WTC11 (cell line): ENCODE measurements around the gene CTDSP2. TPM values are rescaled to one million over a fixed set of nuclear protein-coding genes. Genes with fewer than 3 reads are reported as not detected.

Experiments
- ATAC-seq: fragments of 200-7000 bp; cut with Tn5 transposase; 2 replicates; pipeline ENCODE4 v1.10.0; 2021; ENCODE audit warnings: mild to moderate bottlenecking, moderate library complexity
- CTCF ChIA-PET: fragments of 300-600 bp; sonication (Branson Sonifier 250); formaldehyde crosslinking; loops from one replicate; lab custom pipeline; 2021; ENCODE audit warnings: antibody characterized with exemption; lab: Charles Lee
- POLR2A ChIA-PET: fragments of 350-600 bp; sonication (Branson Sonifier 250); formaldehyde crosslinking; loops from one replicate; lab custom pipeline; 2021; ENCODE audit warnings: antibody characterized with exemption; lab: Charles Lee
- DNase-seq: peaks from one replicate; pipeline ENCODE4 v3.0.0; 2021; ENCODE audit warnings: low spot score
- H3K27ac Mint-ChIP-seq: 2 replicates; pipeline ENCODE4 v1.8.0; 2021; ENCODE audit warnings: mixed read lengths
- H3K27me3 Mint-ChIP-seq: 2 replicates; pipeline ENCODE4 v1.8.0; 2021; ENCODE audit warnings: low read depth, mild to moderate bottlenecking, moderate library complexity, mixed read lengths
- H3K36me3 Mint-ChIP-seq: 2 replicates; pipeline ENCODE4 v1.8.0; 2021; ENCODE audit warnings: mixed read lengths
- H3K4me1 Mint-ChIP-seq: 2 replicates; pipeline ENCODE4 v1.8.0; 2022; ENCODE audit warnings: mixed read lengths
- H3K4me3 Mint-ChIP-seq: 2 replicates; pipeline ENCODE4 v1.8.0; 2021; ENCODE audit warnings: mild to moderate bottlenecking, moderate library complexity, mixed read lengths
- H3K9me3 Mint-ChIP-seq: 2 replicates; pipeline ENCODE4 v1.8.0; 2021; ENCODE audit warnings: mixed read lengths
- E2F4 ChIP-seq: sonication (generic); formaldehyde crosslinking; IDR thresholded peaks from 2 replicates; pipeline ENCODE4 v1.8.1; 2022; ENCODE audit warnings: low read depth, mild to moderate bottlenecking, moderate library complexity, missing genetic modification reagents, borderline replicate concordance
- GTF2I ChIP-seq: fragments of 250-450 bp; sonication (Bioruptor Pico); conservative IDR thresholded peaks from 2 replicates; pipeline ENCODE4 v1.4.0; 2021; ENCODE audit warnings: mild to moderate bottlenecking
- JAZF1 ChIP-seq: fragments of 250-450 bp; sonication (Bioruptor Pico); IDR thresholded peaks from 2 replicates; pipeline ENCODE4 v1.9.0; 2021; ENCODE audit warnings: moderate library complexity, mild to moderate bottlenecking, inconsistent platforms
- JUN ChIP-seq: sonication (generic); formaldehyde crosslinking; IDR thresholded peaks from 2 replicates; pipeline ENCODE4 v1.8.0; 2023; ENCODE audit warnings: mild to moderate bottlenecking, missing genetic modification reagents
- PRRX2 ChIP-seq: fragments of 250-450 bp; sonication (Bioruptor Pico); IDR thresholded peaks from 2 replicates; pipeline ENCODE4 v1.8.0; 2021; ENCODE audit warnings: mild to moderate bottlenecking
- SMAD4 ChIP-seq: sonication (generic); formaldehyde crosslinking; IDR thresholded peaks from 2 replicates; pipeline ENCODE4 v1.8.0; 2022; ENCODE audit warnings: mild to moderate bottlenecking, missing genetic modification reagents
- TEAD4 ChIP-seq: sonication (generic); formaldehyde crosslinking; IDR thresholded peaks from 2 replicates; pipeline ENCODE4 v1.8.0; 2022; ENCODE audit warnings: mild to moderate bottlenecking, missing genetic modification reagents
- ZNF138 ChIP-seq: sonication (generic); formaldehyde crosslinking; conservative IDR thresholded peaks from 2 replicates; pipeline ENCODE4 v1.8.1; 2022; ENCODE audit warnings: mild to moderate bottlenecking, moderate library complexity, missing genetic modification reagents
- ZNF232 ChIP-seq: sonication (generic); formaldehyde crosslinking; IDR thresholded peaks from 2 replicates; pipeline ENCODE4 v1.8.0; 2022; ENCODE audit warnings: mild to moderate bottlenecking, missing genetic modification reagents
- ZNF317 ChIP-seq: sonication (generic); formaldehyde crosslinking; IDR thresholded peaks from 2 replicates; pipeline ENCODE4 v1.8.1; 2023; ENCODE audit warnings: low read depth, mild to moderate bottlenecking, moderate library complexity, missing genetic modification reagents, borderline replicate concordance
- ZNF512 ChIP-seq: sonication (generic); formaldehyde crosslinking; IDR thresholded peaks from 2 replicates; pipeline ENCODE4 v1.8.1; 2022; ENCODE audit warnings: missing genetic modification reagents, borderline replicate concordance
- ZNF671 ChIP-seq: fragments of 250-450 bp; sonication (Bioruptor Pico); IDR thresholded peaks from 2 replicates; pipeline ENCODE4 v1.8.0; 2021; ENCODE audit warnings: mild to moderate bottlenecking
- total RNA-seq: library from RNA; stranded (reverse); gene quantifications from 3 replicates; pipeline ENCODE4 v1.2.3, GENCODE V29; 2021
- TF ChIP-seq, protein P1 (sequence below): sonication (generic); formaldehyde crosslinking; IDR thresholded peaks from 2 replicates; pipeline ENCODE4 v1.8.1; 2023; ENCODE audit warnings: mild to moderate bottlenecking, missing genetic modification reagents, moderate library complexity
- TF ChIP-seq, protein P2 (sequence below): sonication (generic); formaldehyde crosslinking; IDR thresholded peaks from 2 replicates; pipeline ENCODE4 v1.8.0; 2022; ENCODE audit warnings: mild to moderate bottlenecking, missing genetic modification reagents
- TF ChIP-seq, protein P3 (sequence below): fragments of 250-450 bp; sonication (Bioruptor Pico); IDR thresholded peaks from 2 replicates; pipeline ENCODE4 v1.9.0; 2021; ENCODE audit warnings: moderate library complexity, mild to moderate bottlenecking, inconsistent platforms, borderline replicate concordance
- TF ChIP-seq, protein P4 (sequence below): fragments of 250-450 bp; sonication (Bioruptor Pico); conservative IDR thresholded peaks from 2 replicates; pipeline ENCODE4 v1.9.0; 2021; ENCODE audit warnings: mild to moderate bottlenecking
- TF ChIP-seq, protein P5 (sequence below): sonication (generic); formaldehyde crosslinking; IDR thresholded peaks from 2 replicates; pipeline ENCODE4 v1.8.0; 2022; ENCODE audit warnings: mild to moderate bottlenecking, missing genetic modification reagents

Gene CTDSP2
- total RNA-seq, 1 experiment from 2014 or later, result 122 TPM

DNA sequence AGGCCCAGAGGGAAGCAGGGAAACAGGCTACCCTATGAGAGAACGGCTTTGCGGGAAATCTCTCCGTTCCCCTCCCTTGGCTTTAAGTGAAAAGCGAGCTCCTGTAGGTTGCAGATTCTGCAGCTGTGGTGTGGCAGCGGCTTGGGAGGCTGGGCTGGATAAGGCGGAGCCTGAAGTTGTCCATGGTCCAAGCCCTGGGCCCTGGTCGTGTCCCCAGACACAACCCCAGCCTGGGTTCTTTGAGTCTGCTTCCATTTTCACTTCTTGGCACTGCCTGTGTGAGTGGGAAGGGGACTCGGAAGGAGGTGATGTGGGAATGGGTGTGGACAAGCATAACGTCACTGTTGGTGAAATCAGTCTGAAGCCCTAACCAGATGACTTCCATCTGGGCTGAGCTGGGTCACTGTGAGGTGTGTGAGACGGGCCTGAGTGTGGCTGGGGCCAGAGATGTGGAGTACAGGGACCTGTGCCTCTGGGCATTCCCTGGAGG, 43.0 kb upstream of the CTDSP2 start:
- H3K4me1 Mint-ChIP-seq, result peaks cover 37% of the 10 kb centered on the region
- no peaks in the 10 kb centered on the region for H3K36me3 Mint-ChIP-seq
- H3K9me3 Mint-ChIP-seq, result no peaks in the 10 kb centered on the region
- no peak overlapping the region for H3K4me3 Mint-ChIP-seq
- ChIA-PET CTCF (interaction anchor here (0.6 to 2.9 kb wide), 12 partner anchors 9 to 86 kb away, joined by 3 to 17 read pairs (median 8); no protein-coding TSS in a partner anchor), POLR2A (interaction anchor here (0.6 to 2.9 kb wide), 3 partner anchors 43 to 57 kb away, joined by 4 to 11 read pairs (median 9); partner anchors contain the start of gene CTDSP2)
- no peaks in the 10 kb centered on the region; the same call in none of the 2 replicates for H3K27me3 Mint-ChIP-seq
- DNase-seq, result no peak
- TF ChIP-seq ZNF317 (CRISPR knock-in tag) (no peak), ZNF232 (CRISPR knock-in tag) (no peak), PRRX2 (CRISPR knock-in tag) (no peak), ZNF512 (no peak), TEAD4 (no peak), GTF2I (no peak), ZNF138 (CRISPR knock-in tag) (no peak), SMAD4 (CRISPR knock-in tag) (no peak), E2F4 (CRISPR knock-in tag) (no peak), ZNF671 (CRISPR knock-in tag) (no peak), JUN (CRISPR knock-in tag) (no peak), JAZF1 (CRISPR knock-in tag) (no peak)
- TF ChIP-seq, protein P1, sequence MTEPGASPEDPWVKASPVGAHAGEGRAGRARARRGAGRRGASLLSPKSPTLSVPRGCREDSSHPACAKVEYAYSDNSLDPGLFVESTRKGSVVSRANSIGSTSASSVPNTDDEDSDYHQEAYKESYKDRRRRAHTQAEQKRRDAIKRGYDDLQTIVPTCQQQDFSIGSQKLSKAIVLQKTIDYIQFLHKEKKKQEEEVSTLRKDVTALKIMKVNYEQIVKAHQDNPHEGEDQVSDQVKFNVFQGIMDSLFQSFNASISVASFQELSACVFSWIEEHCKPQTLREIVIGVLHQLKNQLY (CRISPR knock-in tag), result no peak
- TF ChIP-seq, protein P2, sequence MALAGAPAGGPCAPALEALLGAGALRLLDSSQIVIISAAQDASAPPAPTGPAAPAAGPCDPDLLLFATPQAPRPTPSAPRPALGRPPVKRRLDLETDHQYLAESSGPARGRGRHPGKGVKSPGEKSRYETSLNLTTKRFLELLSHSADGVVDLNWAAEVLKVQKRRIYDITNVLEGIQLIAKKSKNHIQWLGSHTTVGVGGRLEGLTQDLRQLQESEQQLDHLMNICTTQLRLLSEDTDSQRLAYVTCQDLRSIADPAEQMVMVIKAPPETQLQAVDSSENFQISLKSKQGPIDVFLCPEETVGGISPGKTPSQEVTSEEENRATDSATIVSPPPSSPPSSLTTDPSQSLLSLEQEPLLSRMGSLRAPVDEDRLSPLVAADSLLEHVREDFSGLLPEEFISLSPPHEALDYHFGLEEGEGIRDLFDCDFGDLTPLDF (CRISPR knock-in tag), result no peak
- TF ChIP-seq, protein P3, sequence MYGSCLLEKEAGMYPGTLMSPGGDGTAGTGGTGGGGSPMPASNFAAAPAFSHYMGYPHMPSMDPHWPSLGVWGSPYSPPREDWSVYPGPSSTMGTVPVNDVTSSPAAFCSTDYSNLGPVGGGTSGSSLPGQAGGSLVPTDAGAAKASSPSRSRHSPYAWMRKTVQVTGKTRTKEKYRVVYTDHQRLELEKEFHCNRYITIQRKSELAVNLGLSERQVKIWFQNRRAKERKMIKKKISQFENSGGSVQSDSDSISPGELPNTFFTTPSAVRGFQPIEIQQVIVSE (CRISPR knock-in tag), result no peak
- TF ChIP-seq, protein P4, sequence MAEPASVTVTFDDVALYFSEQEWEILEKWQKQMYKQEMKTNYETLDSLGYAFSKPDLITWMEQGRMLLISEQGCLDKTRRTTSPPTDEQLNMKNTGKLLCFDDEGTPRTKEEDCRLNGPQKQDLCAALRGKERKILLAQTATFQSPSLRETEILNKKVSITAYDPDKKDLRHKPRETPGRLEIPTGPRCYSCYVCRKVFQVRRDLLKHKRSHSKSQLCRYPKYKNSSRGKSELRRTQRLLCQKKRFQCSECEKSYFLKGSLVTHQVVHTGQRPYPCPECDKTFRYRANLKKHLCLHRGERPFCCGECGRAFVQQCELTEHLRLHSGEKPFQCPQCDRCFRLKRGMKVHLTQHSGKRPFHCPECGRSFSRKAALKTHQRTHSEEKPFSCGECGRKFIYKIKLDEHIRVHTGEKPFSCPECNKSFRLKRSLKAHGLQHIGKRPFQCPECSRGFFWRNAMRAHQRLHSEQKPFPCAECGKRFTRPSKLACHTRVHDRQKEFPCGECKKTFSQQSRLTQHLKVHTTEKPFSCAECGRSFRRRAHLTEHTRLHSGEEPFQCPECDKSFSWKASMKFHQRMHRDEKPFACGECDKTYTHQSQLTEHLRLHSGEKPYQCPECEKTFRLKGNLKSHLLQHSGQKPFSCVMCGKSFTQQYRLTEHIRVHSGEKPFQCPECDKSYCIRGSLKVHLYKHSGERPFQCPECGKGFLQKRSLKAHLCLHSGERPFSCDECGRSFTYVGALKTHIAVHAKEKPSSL, result no peak
- TF ChIP-seq, protein P5, sequence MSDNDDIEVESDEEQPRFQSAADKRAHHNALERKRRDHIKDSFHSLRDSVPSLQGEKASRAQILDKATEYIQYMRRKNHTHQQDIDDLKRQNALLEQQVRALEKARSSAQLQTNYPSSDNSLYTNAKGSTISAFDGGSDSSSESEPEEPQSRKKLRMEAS (CRISPR knock-in tag), result no peak
- peak; percentile 10 for ATAC-seq
- H3K27ac Mint-ChIP-seq, result no peak overlapping the region
